GM19463 (cell line): Measurements from ENCODE around the gene TJAP1.
A peak's percentile ranks its signal among the peaks of the same experiment; 100 is the strongest.

Experiments used
- ATAC-seq: cut with Tn5 transposase; IDR thresholded peaks from one replicate; pipeline ENCODE4 v1.9.1; 2021; ENCODE audit warnings: mild to moderate bottlenecking, moderate library complexity; ENCODE audit not compliant: unreplicated experiment

TJAP1 gene

GRCh38 chr6:43503443-43503842 lies 26.1 kb downstream of the TJAP1 start:
- ATAC-seq: no peak

- no peak for ATAC-seq
These were observed 27.6 kb downstream of the TJAP1 start for GRCh38 chr6:43504756-43505593.

- no peak for ATAC-seq
These were observed 28.3 kb downstream of the TJAP1 start for GRCh38 chr6:43505718-43506117.

DNA sequence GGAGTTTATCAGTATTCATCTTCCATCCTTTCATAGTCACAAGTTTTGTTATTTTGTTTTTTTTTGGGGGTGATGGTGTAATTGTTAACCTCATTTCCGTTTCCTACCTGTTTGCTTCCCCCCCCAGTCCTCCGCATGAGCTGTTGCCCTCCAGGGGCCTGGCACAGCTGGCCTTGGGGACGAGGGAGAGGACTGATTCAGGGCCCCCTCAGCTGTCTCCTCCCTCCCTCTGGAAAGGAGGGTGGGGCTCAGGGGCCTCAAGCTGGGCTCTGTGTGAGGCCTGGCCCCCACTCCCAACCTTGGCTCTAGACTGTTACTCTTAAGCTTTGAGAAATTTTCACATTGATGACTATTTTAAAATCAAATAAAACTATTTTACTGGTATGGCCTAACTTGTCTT lies 28.8 kb downstream of the TJAP1 start:
- ATAC-seq: no peak

DNA sequence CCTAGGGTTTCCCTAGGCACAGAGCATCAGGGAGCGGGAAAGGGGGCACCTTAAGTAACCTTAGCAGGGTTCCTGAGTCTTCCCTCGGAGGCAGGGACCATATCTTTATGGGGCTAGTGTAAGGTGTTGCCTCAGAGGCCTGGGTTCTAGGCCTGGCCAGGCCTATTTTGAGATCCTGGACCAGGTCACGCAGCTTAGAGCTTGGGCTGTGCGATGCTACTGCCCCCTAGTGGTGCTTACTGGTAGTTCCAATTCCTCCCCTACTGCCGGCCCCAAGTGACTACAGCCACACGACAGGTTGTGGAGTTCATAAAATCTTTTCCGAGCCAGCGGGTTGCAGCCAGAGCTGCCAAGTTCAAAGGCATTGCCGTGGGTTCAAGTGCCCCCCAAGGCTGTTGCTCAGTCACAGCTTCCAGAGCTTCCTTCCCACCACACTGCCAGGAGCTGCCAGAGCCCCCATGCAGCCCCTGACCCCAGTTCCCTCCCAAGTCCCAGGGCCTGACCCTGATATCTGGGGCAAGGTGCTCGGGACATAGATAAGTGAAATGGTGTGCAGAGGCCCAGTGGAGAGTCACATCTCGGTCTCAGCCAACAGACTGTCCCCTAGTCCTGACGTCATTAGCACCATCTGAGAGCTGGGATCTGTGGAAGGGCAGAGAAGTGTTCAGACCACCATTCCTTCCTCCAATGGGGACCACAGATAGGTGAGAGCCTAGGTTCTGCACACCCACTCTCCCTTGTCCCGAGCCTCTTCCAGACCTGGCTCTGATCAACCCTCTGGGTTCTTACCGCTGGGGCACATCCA lies 29.5 kb downstream of the TJAP1 start:
- peak; percentile 42 for ATAC-seq

DNA sequence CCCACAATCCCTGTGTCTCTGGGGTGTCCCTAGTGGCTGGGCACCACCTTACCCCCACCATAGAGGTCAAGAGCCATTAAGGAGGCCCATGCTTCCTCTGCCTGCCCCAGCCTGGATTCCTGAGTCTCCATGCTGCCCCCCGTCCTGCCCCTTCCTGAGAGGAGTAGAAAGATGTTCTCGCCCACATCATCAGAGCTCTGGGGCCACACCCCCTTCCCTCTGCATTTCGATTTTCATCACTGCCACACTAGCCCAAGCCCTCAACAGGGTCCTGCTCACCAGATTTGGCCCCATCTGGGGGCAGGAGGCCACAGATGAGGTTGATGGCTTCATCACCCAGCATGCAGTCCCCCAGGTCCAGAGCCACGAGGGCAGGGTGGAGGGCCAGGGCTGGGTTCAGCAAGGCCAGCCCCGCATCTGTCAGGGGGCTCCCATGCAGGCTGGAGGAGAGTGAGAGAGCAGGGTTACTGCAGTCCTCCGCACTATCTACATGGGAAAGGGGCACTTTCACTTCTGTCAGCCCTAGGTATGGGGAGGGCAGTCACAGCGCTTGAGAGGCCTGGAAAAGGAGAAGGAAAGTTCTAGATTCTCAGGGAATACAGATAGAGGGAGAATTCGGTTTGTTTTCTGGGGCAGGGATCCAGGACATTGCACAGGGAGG lies 31.2 kb downstream of the TJAP1 start:
- no peak for ATAC-seq

- ATAC-seq: no peak
These were observed 32.0 kb downstream of the TJAP1 start for GRCh38 chr6:43509142-43509983.

- peak; percentile 79 for ATAC-seq
These were observed 32.8 kb downstream of the TJAP1 start, which contains the start of gene LRRC73 for GRCh38 chr6:43509984-43510826. TSS of gene LRRC73 (minus strand) at chr6:43510346. CDS start at chr6:43509785, 561 bp downstream.

- no peak for ATAC-seq
These were observed 33.4 kb downstream of the TJAP1 start for GRCh38 chr6:43510827-43511163.

DNA sequence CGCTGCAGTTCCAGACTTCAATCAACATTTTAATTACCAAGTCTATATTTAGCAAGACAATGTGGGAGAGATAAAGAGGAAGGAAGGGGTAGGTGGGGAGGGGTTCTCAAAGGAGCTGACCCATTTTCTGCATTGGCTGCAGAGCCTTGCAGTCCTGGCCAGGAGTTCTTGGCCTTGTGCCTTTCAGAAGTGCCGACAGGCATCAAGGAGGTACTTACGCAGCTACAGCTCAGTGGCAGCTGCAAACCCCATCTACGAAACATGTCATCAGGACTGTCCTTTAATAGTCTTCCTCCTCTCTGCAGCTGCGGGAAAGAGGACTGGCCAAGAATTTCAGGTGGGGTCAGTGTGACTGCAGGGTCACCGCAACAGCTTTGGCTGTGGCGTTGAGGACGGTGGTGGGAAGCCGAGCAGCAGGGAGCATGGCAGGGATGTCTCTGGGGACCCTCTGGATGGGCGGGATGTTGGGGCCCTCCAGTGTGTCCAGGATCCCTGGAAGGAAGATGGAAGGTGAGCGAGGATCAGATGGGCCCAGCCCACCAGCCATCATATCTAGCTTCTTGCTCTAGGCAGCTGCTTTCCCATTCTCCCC lies 34.5 kb downstream of the TJAP1 start:
- no peak for ATAC-seq

- no peak for ATAC-seq
These were observed 38.4 kb downstream of the TJAP1 start for GRCh38 chr6:43515808-43516207.

DNA sequence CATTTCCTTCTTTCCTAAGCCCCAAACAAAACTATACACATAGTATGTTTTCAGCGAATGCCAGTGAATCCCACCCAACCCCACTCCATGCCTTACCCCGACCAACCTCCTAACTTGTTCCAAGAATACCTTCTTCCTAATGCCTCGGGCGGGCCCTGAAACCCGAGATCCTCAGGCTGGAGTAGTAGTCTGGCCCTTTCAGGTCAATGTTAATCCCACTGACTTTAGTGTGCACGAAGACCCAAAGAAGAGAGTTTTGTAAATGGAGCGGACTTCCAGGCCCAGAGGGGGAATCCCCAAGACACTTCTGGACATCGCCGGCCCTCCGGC lies 39.0 kb downstream of the TJAP1 start:
- no peak for ATAC-seq

- ATAC-seq: peak; percentile 94
These were observed 39.5 kb downstream of the TJAP1 start, which contains the start of the genes POLR1C and YIPF3 for GRCh38 chr6:43516697-43517504. TSS of gene POLR1C (plus strand) at chr6:43517089. CDS start at chr6:43517110, 21 bp downstream. TSS of gene YIPF3 (minus strand) at chr6:43516926. CDS start at chr6:43516807, 119 bp downstream.

DNA sequence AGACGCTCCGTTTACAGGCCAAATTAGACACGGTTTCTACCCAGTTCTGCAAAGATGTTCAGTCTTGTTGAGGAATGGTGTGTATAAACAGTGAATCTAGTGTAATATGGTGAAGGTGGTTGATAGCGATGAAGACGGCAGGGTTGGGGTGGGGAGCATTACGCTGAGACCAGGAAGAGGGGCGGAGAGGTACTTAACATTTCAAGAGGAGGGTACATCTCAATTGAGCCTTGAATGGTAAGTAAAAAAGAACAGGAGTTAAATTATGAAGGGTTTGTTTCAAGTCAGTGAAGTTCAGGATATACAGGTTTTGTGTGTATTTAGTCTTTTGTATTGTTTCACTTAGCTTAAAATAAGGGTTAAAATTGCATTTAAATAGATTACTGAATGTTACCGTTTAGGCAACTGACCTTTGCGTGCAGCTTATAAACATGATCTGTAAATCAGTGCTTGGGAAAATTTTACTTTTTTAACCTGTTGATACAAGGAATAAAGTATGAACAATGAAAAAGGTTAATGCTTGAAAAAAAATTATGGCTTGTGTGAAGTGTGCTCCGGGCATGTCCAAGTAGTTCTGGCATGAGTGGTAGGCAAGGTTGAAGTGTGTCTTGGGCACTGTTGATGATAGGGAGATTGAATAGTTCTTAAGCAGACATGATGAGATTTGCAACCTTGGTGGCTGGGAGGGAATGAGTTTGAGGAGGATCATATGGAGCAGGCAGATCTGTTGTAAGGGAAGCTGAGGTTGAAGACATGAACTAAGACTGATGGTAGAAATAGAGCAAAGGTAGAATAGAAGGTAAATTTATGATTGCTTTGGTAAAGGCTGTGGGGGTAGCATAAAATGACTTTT lies 40.4 kb downstream of the TJAP1 start:
- ATAC-seq: no peak

- ATAC-seq: no peak
These were observed 42.7 kb downstream of the TJAP1 start for GRCh38 chr6:43520097-43520496.

DNA sequence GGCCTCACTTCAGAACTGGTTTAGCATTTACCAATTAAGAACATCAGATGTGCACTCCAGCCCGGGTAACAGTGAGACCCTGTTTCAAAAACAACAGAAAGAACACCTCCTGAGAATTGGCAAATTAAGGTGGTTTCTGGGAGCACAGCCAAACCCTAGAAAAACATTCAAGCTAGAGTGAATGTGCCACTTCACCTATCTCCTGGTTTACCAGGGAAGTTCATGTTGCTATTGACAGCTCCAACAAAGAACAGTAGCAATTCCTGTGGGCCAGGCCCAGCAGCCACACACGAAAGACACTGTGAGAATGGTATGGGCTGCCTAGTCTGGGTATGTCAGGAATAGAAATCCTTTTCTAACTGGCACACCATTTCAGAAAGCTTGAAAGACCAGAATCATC lies 44.5 kb downstream of the TJAP1 start:
- no peak for ATAC-seq

DNA sequence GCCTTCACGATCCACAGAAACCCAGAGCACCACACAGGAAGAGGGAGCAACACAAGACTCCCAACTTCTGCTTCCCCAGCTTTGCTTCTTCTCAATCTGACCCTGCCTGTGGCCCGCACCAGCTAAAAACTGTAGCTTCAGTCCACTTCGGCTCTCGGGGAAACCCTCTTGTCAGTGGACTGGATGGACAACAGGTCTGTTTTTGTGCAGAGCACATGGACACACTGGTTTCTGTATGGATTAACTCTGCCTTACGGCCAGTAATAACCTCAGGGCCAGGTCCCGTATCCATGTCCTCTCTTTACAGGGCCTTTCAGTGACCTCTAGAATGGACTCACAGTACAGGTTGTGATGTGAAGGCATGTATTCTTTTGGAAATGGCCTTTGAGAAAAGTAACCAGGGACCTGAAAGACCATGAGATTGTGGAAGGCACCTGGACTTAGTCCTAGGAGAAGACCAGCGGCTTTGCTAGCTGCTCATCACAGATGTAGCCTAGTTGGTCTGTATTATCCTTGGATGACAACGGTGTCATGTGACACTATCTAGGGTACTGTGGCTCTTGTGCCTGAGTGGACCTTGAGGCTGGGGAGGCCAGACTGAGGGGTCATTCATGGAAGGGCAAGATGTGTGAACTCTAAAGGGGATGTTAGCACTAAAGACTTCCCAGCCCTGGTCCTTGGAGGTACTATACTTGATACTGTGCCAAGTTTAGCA lies 45.3 kb downstream of the TJAP1 start:
- no peak for ATAC-seq
